GM21423 (cell line): ENCODE data around the gene EEF1A1.
"Not testable (repeated sequence)": the region's sequence is repeated elsewhere in the genome, so short reads cannot be mapped to it uniquely, and the experiment has no call there.

ENCODE experiments used
- ATAC-seq: cut with Tn5 transposase; IDR thresholded peaks from one replicate; pipeline ENCODE4 v1.9.1; 2021; ENCODE audit warnings: mild to moderate bottlenecking, moderate library complexity; ENCODE audit not compliant: unreplicated experiment

Gene EEF1A1

GRCh38 chr6:73506246-73506645 is 14.6 kb downstream of the EEF1A1 start:
- ATAC-seq = no peak

GRCh38 chr6:73505705-73506104 is 15.1 kb downstream of the EEF1A1 start:
- not testable (repeated sequence) for ATAC-seq

- ATAC-seq = no peak
Measured at GRCh38 chr6:73505142-73505541, 15.7 kb downstream of the EEF1A1 start.

- ATAC-seq = no peak
Measured at GRCh38 chr6:73504160-73504559, 16.7 kb downstream of the EEF1A1 start.

- ATAC-seq = no peak
Measured at GRCh38 chr6:73503027-73503772, 17.6 kb downstream of the EEF1A1 start.

GRCh38 chr6:73497915-73498314 is 22.9 kb downstream of the EEF1A1 start:
- no peak for ATAC-seq

- ATAC-seq = no peak
Measured at GRCh38 chr6:73491377-73491776, 29.5 kb downstream of the EEF1A1 start.

GRCh38 chr6:73487473-73487872 is 33.4 kb downstream of the EEF1A1 start:
- ATAC-seq = no peak

GRCh38 chr6:73484438-73484837 is 36.4 kb downstream of the EEF1A1 start:
- ATAC-seq = no peak

- no peak for ATAC-seq
Measured at GRCh38 chr6:73481969-73482368, 38.9 kb downstream of the EEF1A1 start.

- no peak for ATAC-seq
Measured at GRCh38 chr6:73477407-73477806, 43.4 kb downstream of the EEF1A1 start.

GRCh38 chr6:73476723-73477122 is 44.1 kb downstream of the EEF1A1 start:
- no peak for ATAC-seq

GRCh38 chr6:73471686-73472290 is 49.0 kb downstream of the EEF1A1 start:
- ATAC-seq = peak; percentile 94
